HPDE6-E6E7 (cell line): ENCODE data around the gene UPK1A.
"Not testable (repeated sequence)": the region's sequence is repeated elsewhere in the genome, so short reads cannot be mapped to it uniquely, and the experiment has no call there.

ENCODE experiments used
- DNase-seq: peaks from one replicate; pipeline ENCODE4 v3.0.0; 2011; ENCODE audit warnings: missing footprints; ENCODE audit errors: extremely low spot score

Gene UPK1A

DNA sequence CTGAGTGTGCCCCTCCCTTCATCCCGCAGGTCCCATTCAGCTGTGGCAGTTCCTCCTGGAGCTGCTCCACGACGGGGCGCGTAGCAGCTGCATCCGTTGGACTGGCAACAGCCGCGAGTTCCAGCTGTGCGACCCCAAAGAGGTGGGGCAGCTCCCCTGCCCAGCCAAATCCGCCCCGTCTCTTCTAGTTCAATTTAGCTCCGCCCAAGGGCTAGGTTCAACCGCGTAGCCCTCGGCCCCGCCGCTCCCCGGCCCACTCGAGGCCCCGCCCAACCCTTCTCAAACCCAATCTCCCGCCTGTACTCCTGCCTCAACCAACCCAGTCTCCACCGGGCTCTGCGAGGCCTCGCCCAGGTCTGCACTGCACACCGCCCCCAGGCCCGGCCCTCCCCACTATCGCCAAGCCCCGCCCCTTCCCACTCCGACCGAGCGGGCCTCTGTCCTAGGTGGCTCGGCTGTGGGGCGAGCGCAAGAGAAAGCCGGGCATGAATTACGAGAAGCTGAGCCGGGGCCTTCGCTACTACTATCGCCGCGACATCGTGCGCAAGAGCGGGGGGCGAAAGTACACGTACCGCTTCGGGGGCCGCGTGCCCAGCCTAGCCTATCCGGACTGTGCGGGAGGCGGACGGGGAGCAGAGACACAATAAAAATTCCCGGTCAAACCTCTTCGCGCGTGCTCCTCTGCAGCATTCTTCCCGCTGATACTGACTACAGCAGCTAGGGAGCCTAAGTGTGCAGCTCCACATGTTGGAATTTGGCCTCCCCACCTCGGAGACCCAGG lies 21.9 kb upstream of the UPK1A start:
- peak; percentile 99 for DNase-seq

DNA sequence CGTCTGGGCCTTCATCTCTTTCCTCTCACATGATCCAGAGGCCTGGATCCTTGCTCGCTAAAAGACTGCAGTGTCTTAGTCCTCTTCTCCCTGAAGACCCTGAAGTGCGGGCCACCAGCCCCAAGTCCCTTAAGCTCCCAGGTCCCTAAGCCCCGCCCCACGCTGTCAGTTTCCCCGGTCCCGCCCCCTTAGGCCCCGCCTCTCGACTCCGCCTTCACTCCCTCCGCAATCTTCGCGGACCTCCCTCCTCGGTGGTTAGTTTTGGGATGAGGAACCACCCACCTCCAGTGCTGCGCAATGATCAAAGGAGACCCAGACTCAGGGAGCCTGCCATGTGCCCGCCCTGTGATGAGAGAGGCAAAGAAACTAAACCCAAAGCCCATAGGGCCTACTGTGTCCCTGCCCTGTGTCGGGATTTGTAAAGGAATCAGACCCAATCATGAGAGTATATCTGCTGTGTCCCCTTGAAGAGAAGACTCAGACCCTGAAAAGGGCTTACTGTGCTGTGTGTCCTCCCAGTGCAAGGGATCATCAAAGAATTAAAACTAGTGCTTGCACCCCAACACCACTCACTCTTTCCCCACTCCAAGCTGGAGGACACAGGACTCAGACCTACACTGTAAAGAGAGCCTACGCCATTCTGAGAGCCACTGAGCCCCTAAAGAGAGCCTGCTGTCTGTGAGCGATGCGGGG lies 21.2 kb upstream of the UPK1A start:
- DNase-seq: no peak

- no peak for DNase-seq
Observed at GRCh38 chr19:35645680-35646511, 20.4 kb upstream of the UPK1A start.

GRCh38 chr19:35648017-35648961 lies 18.0 kb upstream of the UPK1A start, which contains the start of gene COX6B1:
Gene COX6B1, plus strand, starts transcription at chr19:35648323. Its CDS starts 2,921 bp downstream, at chr19:35651244.
- DNase-seq: peak; percentile 98

DNA sequence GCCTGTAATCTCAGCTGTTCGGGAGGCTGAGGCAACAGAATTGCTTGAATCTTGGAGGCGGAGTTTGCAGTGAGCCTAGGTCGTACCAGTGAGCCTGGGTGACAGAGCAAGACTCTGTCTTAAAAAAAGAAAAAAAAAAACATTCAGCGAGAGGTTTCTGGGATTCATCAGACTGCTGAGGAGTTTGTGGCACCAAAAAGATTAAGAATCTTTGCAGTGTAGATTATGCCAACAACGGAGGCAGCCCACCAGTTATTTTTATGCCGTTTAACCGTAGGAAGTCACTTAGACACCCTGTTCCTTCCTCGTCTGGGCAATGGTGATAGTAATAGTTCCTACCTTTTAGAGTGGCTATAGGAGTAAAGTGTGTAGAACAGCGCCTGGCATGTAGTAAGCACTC lies 15.7 kb upstream of the UPK1A start:
- DNase-seq: no peak

DNA sequence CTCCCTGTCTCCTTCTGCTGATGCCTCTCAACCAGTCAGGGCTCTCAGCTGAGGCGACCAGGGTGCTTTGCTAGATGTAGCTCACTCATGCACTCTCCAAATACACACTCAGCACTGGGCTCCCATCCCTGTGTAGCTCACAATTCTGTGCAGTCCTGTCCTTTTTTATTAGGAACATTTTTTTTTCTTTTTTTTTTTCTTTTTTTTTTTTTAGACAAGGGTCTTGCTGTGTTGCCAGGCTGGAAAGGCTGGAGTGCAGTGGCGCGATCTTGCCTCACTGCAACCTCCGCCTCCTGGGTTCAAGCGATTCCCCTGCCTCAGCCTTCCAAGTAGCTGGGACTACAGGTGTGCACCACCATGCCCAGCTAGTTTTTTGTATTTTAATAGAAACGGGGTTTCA lies 11.5 kb upstream of the UPK1A start:
- not testable (repeated sequence) for DNase-seq

- DNase-seq: no peak
Observed at GRCh38 chr19:35655600-35655999, 10.7 kb upstream of the UPK1A start.

DNA sequence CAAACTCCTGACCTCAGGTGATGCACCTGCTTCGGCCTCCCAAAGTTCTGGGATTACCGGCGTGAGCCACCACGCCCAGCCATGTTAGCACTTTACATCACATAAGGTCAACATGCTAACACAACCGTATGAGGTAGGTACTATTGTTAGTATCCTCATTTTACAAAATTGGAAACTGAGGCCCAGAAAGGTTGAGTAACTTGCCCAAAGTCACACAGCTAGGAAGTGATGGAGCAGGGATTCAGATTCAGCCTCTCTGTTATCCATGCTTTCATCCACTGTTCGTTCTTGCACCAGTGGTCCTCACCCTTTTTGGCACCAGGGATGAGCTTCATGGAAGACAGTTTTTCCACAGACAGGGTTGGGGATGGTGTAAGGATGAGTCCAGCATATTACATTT lies 9.6 kb upstream of the UPK1A start:
- DNase-seq: no peak

- no peak for DNase-seq
Observed at GRCh38 chr19:35657904-35658700, 8.2 kb upstream of the UPK1A start.

DNA sequence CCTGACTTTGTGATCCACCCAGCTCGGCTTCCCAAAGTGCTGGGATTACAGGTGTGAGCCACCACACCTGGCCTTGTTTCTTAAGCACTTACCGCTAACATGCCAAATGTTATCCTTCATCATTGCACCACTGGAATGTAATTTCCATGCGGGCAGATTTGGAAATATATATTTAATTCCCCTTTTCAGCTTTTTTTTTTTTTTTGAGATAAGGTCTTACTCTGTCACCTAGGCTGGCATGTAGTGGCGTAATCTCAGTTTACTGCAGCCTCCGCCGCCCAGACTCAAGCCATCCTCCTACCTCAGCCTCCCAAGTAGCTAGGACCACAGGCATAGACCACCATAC lies 4.3 kb upstream of the UPK1A start:
- DNase-seq: no peak

- no peak for DNase-seq
Observed at GRCh38 chr19:35663981-35664380, 2.3 kb upstream of the UPK1A start.

GRCh38 chr19:35665157-35665556 lies 1.2 kb upstream of the UPK1A start:
- DNase-seq: no peak

DNA sequence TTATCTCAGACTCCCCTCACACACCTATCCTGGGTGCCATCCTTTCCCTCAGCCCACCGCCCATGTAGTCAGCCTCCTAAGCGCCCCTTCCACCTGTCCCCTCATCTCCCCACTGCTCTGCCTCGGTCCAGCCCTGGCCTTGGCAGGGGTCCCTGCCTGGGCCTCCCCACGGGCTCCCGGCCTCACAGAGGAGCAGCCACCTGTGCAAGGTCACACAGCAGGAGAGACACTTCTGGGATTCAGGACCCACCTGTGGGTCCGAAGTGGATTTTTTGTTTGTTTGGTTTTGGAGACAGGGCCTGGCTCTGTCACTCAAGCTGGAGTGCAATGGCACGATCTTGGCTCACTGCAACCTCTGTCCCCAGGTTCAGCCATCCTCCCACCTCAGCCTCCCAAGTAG lies 713 bp upstream of the UPK1A start:
- DNase-seq: no peak

- no peak for DNase-seq
Observed at GRCh38 chr19:35669566-35669965, 3.2 kb downstream of the UPK1A start.

DNA sequence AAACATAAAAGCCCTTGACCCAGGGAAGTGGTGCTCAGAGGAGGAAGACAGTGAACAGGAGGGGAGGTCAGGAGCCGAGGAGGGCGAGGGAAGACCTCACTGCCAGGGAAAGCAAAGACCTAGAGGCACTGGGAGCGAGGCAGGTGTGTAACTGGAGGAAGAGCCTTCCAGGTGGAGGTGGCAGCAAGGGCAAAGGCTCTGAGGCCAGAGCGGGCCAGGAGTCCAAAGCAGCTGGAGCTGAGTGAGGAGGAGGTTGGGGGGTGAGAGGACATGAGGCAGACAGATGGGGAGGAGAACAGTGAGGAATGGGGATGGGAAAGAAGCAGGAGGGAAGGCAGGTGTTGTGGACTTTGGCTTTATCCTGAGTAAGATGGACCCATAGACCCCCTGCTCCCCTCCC lies 3.7 kb downstream of the UPK1A start:
- no peak for DNase-seq

DNA sequence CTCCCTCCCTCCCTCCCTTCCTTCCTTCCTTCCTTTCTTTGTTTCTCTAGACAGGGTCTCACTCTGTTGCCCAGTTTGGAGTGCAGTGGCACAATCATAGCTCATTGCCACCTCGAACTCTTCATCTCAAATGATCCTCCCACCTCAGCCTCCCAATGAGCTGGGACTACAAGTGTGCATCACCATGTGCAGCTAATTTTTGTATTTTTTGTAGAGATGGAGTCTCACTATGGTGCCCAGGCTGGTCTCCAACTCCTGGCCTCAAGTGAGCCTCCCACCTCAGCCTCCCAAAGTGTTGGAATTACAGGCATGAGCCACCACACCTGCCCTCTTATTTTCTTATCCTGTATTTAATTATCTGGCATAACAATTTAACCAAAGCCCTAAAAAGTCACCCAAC lies 4.4 kb downstream of the UPK1A start:
- DNase-seq: no peak

DNA sequence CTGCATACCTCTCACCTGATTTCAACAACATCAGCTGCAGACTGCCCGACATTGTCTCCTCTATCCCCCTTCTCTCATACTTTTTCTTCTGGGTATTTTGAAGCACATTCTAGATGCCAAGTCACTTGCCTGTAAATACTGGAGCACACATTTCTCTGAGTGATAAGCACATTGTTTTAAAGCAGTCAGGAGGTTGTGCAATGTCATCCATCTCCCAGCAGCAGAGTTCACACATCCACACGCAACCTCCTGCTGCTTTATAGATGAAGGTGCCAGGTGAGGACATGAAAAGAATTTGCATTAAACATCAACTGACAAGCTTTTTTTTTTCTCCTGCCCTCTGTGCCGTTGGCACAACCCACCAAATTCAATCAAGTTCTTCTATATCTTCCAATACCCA lies 5.5 kb downstream of the UPK1A start:
- DNase-seq: no peak

- DNase-seq: peak; percentile 29
Observed at GRCh38 chr19:35673121-35673804, 6.9 kb downstream of the UPK1A start.

- DNase-seq: no peak
Observed at GRCh38 chr19:35675589-35676140, 9.3 kb downstream of the UPK1A start.

DNA sequence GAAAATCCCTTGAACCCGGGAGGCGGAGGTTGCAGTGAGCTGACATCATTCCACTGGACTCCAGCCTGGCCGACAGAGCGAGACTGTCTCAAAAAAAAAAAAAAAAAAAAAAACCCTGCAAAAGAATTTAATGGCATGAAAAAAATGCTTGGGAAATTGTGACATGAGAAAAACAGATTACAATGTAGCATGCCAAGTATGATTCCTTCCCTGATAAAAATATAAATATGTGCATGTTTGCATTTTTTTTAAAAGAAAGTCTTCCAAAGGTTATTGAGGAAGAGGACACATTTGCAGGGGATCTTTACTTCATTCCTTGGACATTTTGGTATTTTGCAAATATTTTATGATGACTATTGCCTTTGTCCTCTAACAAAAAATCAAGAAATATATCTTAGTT lies 23.5 kb downstream of the UPK1A start:
- no peak for DNase-seq
